ENCODE data around the gene PPP1R37. TPM values are rescaled to one million over a fixed set of nuclear protein-coding genes. Genes with fewer than 3 reads are reported as not detected.

PPP1R37 gene
- total and polyA plus RNA-seq, 2 of the 13 experiments (the other 11 are each of a cell fraction or from before 2014, with no cell fraction given) = 9.0 to 14.3 TPM

GRCh38 chr19:45164577-45165335, 71.8 kb downstream of the PPP1R37 start (continued):
- no peak for TF ChIP-seq REST (IDR thresholded peaks at IDR 0.05; ENCODE audit: borderline replicate concordance in 1 of 2, low read depth in 1 of 2, low read length in 2 of 2)
- TF ChIP-seq ZNF737 (CRISPR knock-in tag; IDR thresholded peaks at IDR 0.05; ENCODE audit: borderline replicate concordance) = no peak
- no peak for TF ChIP-seq ZSCAN25 (CRISPR knock-in tag; IDR thresholded peaks at IDR 0.05)
- TF ChIP-seq IRF2 (CRISPR knock-in tag; IDR thresholded peaks at IDR 0.05) = no peak
- no peak for TF ChIP-seq ZNF383 (CRISPR knock-in tag; IDR thresholded peaks at IDR 0.05; ENCODE audit: borderline replicate concordance)
- TF ChIP-seq CAMTA2 (CRISPR knock-in tag; IDR thresholded peaks at IDR 0.05; ENCODE audit: borderline replicate concordance) = no peak
- no peak for TF ChIP-seq TCF7L2 (IDR thresholded peaks at IDR 0.05; ENCODE audit: low read depth, low read length)
- no peak for TF ChIP-seq ZNF709 (CRISPR knock-in tag; IDR thresholded peaks at IDR 0.05)
- no peak for TF ChIP-seq NR1H2 (CRISPR knock-in tag; IDR thresholded peaks at IDR 0.05; ENCODE audit: borderline replicate concordance, low read depth)
- TF ChIP-seq HIVEP1 (CRISPR knock-in tag; IDR thresholded peaks at IDR 0.05) = no peak
- TF ChIP-seq, protein P1, sequence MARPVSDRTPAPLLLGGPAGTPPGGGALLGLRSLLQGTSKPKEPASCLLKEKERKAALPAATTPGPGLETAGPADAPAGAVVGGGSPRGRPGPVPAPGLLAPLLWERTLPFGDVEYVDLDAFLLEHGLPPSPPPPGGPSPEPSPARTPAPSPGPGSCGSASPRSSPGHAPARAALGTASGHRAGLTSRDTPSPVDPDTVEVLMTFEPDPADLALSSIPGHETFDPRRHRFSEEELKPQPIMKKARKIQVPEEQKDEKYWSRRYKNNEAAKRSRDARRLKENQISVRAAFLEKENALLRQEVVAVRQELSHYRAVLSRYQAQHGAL (CRISPR knock-in tag; IDR thresholded peaks at IDR 0.05; ENCODE audit: not compliant biosample characterization) = no peak
- TF ChIP-seq EED (CRISPR knock-in tag; IDR thresholded peaks at IDR 0.05) = no peak
- TF ChIP-seq, protein P2, sequence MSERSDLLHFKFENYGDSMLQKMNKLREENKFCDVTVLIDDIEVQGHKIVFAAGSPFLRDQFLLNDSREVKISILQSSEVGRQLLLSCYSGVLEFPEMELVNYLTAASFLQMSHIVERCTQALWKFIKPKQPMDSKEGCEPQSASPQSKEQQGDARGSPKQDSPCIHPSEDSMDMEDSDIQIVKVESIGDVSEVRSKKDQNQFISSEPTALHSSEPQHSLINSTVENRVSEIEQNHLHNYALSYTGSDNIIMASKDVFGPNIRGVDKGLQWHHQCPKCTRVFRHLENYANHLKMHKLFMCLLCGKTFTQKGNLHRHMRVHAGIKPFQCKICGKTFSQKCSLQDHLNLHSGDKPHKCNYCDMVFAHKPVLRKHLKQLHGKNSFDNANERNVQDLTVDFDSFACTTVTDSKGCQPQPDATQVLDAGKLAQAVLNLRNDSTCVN (CRISPR knock-in tag; IDR thresholded peaks at IDR 0.05; ENCODE audit: borderline replicate concordance) = no peak
- TF ChIP-seq ZNF704 (CRISPR knock-in tag; IDR thresholded peaks at IDR 0.05; ENCODE audit: borderline replicate concordance) = no peak
- no peak for TF ChIP-seq ZNF350 (CRISPR knock-in tag; IDR thresholded peaks at IDR 0.05; ENCODE audit: borderline replicate concordance, low read depth)
- TF ChIP-seq MZF1 (CRISPR knock-in tag; IDR thresholded peaks at IDR 0.05; ENCODE audit: borderline replicate concordance) = no peak
- no peak for TF ChIP-seq ZNF382 (CRISPR knock-in tag; IDR thresholded peaks at IDR 0.05; ENCODE audit: borderline replicate concordance)
- no peak for TF ChIP-seq BRCA1 (CRISPR knock-in tag; IDR thresholded peaks at IDR 0.05)
- TF ChIP-seq, protein P3, sequence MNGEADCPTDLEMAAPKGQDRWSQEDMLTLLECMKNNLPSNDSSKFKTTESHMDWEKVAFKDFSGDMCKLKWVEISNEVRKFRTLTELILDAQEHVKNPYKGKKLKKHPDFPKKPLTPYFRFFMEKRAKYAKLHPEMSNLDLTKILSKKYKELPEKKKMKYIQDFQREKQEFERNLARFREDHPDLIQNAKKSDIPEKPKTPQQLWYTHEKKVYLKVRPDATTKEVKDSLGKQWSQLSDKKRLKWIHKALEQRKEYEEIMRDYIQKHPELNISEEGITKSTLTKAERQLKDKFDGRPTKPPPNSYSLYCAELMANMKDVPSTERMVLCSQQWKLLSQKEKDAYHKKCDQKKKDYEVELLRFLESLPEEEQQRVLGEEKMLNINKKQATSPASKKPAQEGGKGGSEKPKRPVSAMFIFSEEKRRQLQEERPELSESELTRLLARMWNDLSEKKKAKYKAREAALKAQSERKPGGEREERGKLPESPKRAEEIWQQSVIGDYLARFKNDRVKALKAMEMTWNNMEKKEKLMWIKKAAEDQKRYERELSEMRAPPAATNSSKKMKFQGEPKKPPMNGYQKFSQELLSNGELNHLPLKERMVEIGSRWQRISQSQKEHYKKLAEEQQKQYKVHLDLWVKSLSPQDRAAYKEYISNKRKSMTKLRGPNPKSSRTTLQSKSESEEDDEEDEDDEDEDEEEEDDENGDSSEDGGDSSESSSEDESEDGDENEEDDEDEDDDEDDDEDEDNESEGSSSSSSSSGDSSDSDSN (CRISPR knock-in tag; IDR thresholded peaks at IDR 0.05) = no peak

Measured in HepG2 (cell line).